ENCODE results near the gene TEAD4. TPM values are rescaled to one million over a fixed set of nuclear protein-coding genes. Genes with fewer than 3 reads are reported as not detected.

Gene TEAD4
- total and polyA plus RNA-seq, 2 donors (not counting 1 experiment from before 2014, with no cell fraction given), result not detected

DNA sequence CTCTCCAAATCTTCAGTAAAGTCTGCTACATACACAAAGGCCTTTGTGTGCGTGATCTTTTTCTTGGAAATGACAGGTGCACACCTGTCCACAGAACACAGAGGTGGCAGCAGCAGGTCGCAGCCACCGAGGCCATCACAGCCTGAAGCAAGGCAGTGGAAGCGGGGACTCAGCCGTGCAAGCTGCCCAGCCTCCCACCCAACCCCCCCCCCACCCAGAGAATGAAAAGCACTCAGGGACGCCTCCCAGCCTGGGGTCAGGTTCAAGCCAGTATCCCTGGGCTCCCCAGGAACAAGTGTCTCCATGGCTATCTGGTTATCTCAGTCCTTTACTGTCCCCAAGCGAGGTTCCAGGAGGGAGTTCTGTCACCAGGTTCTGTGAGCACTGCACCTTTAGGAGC is 86.8 kb downstream of the TEAD4 start:
- Histone ChIP-seq H3K9ac (ENCODE audit: low read length) (no peak overlapping the region), H3K27ac (ENCODE audit: low read length in 2 of 2) (no peak overlapping the region), H3K27me3 (replicated peaks in 1 of 4; ENCODE audit: control extremely low read depth in 1 of 4, control insufficient read depth in 3 of 4, insufficient read depth in 4 of 4, low read length in 3 of 4) (peaks cover 0 to 23% (median 5%) of the 10 kb centered on the region in 4 experiments), H3K4me1 (ENCODE audit: control insufficient read depth in 2 of 2, insufficient read depth in 2 of 2, low read length in 2 of 2) (peaks cover 27 to 30% of the 10 kb centered on the region in 2 donors), H3K36me3 (replicated peaks in 1 of 2; ENCODE audit: control extremely low read depth in 1 of 2, control insufficient read depth in 1 of 2, extremely low read depth in 1 of 2, insufficient read depth in 2 of 2, low read length in 1 of 2) (no peaks in the 10 kb centered on the region), H3K9me3 (ENCODE audit: control extremely low read depth in 1 of 3, control insufficient read depth in 2 of 3, insufficient read depth in 1 of 3, low read length in 2 of 3) (peaks cover 0 to 2% (median 0%) of the 10 kb centered on the region in 3 donors), H3K79me2 (ENCODE audit: control insufficient read depth, insufficient read depth, low read length) (no peaks in the 10 kb centered on the region), H3K4me2 (replicated peaks; ENCODE audit: low read depth, low read length, poor library complexity, severe bottlenecking) (no peak overlapping the region), H2AFZ (ENCODE audit: insufficient read depth, low read depth, low read length, poor library complexity, severe bottlenecking) (no peak overlapping the region), H4K20me1 (ENCODE audit: control insufficient read depth, insufficient read depth, low read length, poor library complexity, severe bottlenecking) (no peaks in the 10 kb centered on the region), H3K4me3 (ENCODE audit: control extremely low read depth in 1 of 5, extremely low read depth in 1 of 5, insufficient read depth in 1 of 5, low read depth in 2 of 5, low read length in 4 of 5) (no peak overlapping the region)
- 85% methylated on average over 3 of the region's 7 CpGs for WGBS (ENCODE audit: insufficient coverage)
- intact Hi-C loops (cut with micrococcal nuclease), result no loop called here
- DNase-seq (no peak), ATAC-seq (ENCODE audit: low read depth) (no peak)
- Mint-ChIP-seq H3K27ac (no peak overlapping the region), H3K27me3 (peaks cover 43% of the 10 kb centered on the region), H3K4me3 (no peak overlapping the region), H3K9me3 (ENCODE audit: insufficient read depth) (no peaks in the 10 kb centered on the region), H3K4me1 (peaks cover 47% of the 10 kb centered on the region)
- ChIA-PET CTCF (no interaction called here), POLR2A (no interaction called here)
- TF ChIP-seq, protein P1, sequence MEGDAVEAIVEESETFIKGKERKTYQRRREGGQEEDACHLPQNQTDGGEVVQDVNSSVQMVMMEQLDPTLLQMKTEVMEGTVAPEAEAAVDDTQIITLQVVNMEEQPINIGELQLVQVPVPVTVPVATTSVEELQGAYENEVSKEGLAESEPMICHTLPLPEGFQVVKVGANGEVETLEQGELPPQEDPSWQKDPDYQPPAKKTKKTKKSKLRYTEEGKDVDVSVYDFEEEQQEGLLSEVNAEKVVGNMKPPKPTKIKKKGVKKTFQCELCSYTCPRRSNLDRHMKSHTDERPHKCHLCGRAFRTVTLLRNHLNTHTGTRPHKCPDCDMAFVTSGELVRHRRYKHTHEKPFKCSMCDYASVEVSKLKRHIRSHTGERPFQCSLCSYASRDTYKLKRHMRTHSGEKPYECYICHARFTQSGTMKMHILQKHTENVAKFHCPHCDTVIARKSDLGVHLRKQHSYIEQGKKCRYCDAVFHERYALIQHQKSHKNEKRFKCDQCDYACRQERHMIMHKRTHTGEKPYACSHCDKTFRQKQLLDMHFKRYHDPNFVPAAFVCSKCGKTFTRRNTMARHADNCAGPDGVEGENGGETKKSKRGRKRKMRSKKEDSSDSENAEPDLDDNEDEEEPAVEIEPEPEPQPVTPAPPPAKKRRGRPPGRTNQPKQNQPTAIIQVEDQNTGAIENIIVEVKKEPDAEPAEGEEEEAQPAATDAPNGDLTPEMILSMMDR (IDR thresholded peaks at IDR 0.05), result no peak
- TF ChIP-seq EZH2 (IDR thresholded peaks at IDR 0.05; ENCODE audit: borderline replicate concordance, insufficient read depth, low read depth, low read length, poor library complexity, severe bottlenecking), result no peak

DNA sequence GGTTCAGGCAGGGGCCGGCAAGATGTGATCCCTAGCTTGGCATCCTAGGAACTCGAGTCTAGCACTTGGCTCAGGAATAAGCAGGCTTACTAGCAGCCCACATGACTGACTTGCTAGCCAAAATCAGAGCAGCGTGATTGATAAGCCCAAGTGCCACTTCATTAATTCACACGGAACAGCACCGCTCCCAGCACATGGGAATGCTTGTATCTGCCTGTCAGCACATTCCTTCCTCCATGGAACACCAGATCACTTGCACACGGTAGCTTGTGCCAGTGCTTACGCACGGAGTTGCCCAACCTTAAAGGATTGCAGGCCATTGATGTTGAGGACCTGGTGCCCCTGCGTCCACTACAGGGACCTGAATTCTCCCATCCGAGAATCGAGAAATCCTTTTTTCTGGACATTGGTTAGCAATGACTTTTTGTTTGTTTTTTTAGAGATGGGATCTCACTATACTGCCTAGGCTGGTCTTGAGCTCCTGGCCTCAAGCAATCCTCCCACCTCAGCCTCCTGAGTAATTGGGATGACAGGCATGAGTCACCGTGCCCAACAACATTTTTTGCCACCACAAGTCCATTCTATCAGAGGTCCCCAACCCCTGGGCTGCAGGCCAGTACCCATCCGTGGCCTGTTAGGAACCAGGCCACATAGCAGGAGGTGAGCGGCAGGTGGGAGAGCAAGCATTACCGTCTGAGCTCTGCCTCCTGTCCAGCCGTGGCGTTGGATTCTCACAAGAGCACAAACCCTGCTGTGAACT is 87.4 kb downstream of the TEAD4 start:
- 89% methylated on average over 17 of the region's 17 CpGs for WGBS (ENCODE audit: insufficient coverage)
- Mint-ChIP-seq H3K27ac (no peak overlapping the region), H3K4me3 (no peak overlapping the region), H3K9me3 (ENCODE audit: insufficient read depth) (no peaks in the 10 kb centered on the region), H3K4me1 (peaks cover 44% of the 10 kb centered on the region), H3K27me3 (peaks cover 42% of the 10 kb centered on the region)
- Histone ChIP-seq H3K79me2 (ENCODE audit: control insufficient read depth, insufficient read depth, low read length) (no peaks in the 10 kb centered on the region), H4K20me1 (ENCODE audit: control insufficient read depth, insufficient read depth, low read length, poor library complexity, severe bottlenecking) (no peaks in the 10 kb centered on the region), H3K9me3 (ENCODE audit: control extremely low read depth in 1 of 3, control insufficient read depth in 2 of 3, insufficient read depth in 1 of 3, low read length in 2 of 3) (peaks cover 0 to 2% (median 0%) of the 10 kb centered on the region in 3 donors), H3K4me2 (replicated peaks; ENCODE audit: low read depth, low read length, poor library complexity, severe bottlenecking) (no peak overlapping the region), H3K9ac (ENCODE audit: low read length) (no peak overlapping the region), H3K4me3 (ENCODE audit: control extremely low read depth in 1 of 5, extremely low read depth in 1 of 5, insufficient read depth in 1 of 5, low read depth in 2 of 5, low read length in 4 of 5) (no peak overlapping the region), H3K27me3 (replicated peaks in 1 of 4; ENCODE audit: control extremely low read depth in 1 of 4, control insufficient read depth in 3 of 4, insufficient read depth in 4 of 4, low read length in 3 of 4) (peaks cover 0 to 20% (median 5%) of the 10 kb centered on the region in 4 experiments), H3K27ac (ENCODE audit: low read length in 2 of 2) (no peak overlapping the region), H3K4me1 (ENCODE audit: control insufficient read depth in 2 of 2, insufficient read depth in 2 of 2, low read length in 2 of 2) (peaks cover 27 to 29% of the 10 kb centered on the region in 2 donors), H3K36me3 (replicated peaks in 1 of 2; ENCODE audit: control extremely low read depth in 1 of 2, control insufficient read depth in 1 of 2, extremely low read depth in 1 of 2, insufficient read depth in 2 of 2, low read length in 1 of 2) (no peaks in the 10 kb centered on the region), H2AFZ (ENCODE audit: insufficient read depth, low read depth, low read length, poor library complexity, severe bottlenecking) (no peak overlapping the region)
- POLR2A ChIA-PET, result no interaction called here
- intact Hi-C loops (cut with micrococcal nuclease), result no loop called here
- TF ChIP-seq, protein P1 (IDR thresholded peaks at IDR 0.05), result no peak
- TF ChIP-seq EZH2 (IDR thresholded peaks at IDR 0.05; ENCODE audit: borderline replicate concordance, insufficient read depth, low read depth, low read length, poor library complexity, severe bottlenecking), result no peak
- ATAC-seq (ENCODE audit: low read depth) (no peak), DNase-seq (no peak)
- CTCF ChIA-PET, result no interaction called here

Data from B cell (primary cell).